ENCODE data around the gene ARL6IP4. TPM values are rescaled to one million over a fixed set of nuclear protein-coding genes. Genes with fewer than 3 reads are reported as not detected.

Gene ARL6IP4
- total RNA-seq, 4 donors from 2014 or later, result 123 to 175 (median 156) TPM

- no peaks in the 10 kb centered on the region for H3K36me3 ChIP-seq
- peaks cover 5 to 25% of the 10 kb centered on the region in 2 donors for H3K4me1 ChIP-seq
- TF ChIP-seq CTCF (IDR thresholded peaks at IDR 0.05 in 4 of 5, conservative IDR thresholded peaks at IDR 0.05 in 1 of 5) (no peak), POLR2A (IDR thresholded peaks at IDR 0.05) (no peak)
- no peak for ATAC-seq
- intact Hi-C loops (cut with DNase I; ENCODE audit: low total_unique reads) (no loop called here), in situ Hi-C loops (cut with MboI; ENCODE audit: low sequenced_read_pairs in 4 of 4) (no loop called here)
- H3K27ac ChIP-seq, result no peak overlapping the region
- no peak for DNase-seq
- no peaks in the 10 kb centered on the region for H3K9me3 ChIP-seq
- H3K27me3 ChIP-seq, result no peaks in the 10 kb centered on the region
- H3K4me3 ChIP-seq, result no peak overlapping the region
Observed at GRCh38 chr12:123001464-123001863, 21.0 kb downstream of the ARL6IP4 start.

DNA sequence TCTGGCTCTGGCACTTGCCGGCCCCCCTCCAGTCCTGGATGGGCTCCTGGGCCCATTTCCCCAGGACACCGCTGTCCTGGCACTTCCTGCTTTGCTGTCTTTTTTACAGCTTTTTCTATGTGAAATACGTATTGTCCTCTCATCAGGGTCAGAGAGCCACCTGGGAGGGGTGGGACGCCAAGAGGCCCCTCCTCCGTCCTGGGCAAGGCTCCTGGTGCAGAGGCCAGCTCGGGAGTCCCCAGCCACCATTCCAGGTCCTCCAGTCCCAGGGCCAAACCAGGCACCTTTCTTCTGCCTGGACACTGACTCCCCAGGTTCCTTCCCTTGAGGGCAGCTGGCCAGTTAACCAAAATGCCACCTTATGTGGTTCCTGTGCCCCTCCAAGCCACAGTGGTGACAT lies 22.8 kb downstream of the ARL6IP4 start:
- intact Hi-C loops (cut with DNase I; ENCODE audit: low total_unique reads), result no loop called here
- H3K36me3 ChIP-seq, result no peaks in the 10 kb centered on the region
- no peak overlapping the region for H3K4me3 ChIP-seq
- TF ChIP-seq POLR2A (IDR thresholded peaks at IDR 0.05) (no peak), CTCF (IDR thresholded peaks at IDR 0.05 in 4 of 5, conservative IDR thresholded peaks at IDR 0.05 in 1 of 5) (no peak)
- H3K9me3 ChIP-seq, result no peaks in the 10 kb centered on the region
- DNase-seq (no peak), ATAC-seq (no peak)
- H3K27ac ChIP-seq, result no peak overlapping the region
- no peaks in the 10 kb centered on the region for H3K27me3 ChIP-seq
- in situ Hi-C loops (cut with MboI; ENCODE audit: low sequenced_read_pairs in 4 of 4), result no loop called here
- H3K4me1 ChIP-seq, result peaks cover 5 to 18% of the 10 kb centered on the region in 2 donors

DNA sequence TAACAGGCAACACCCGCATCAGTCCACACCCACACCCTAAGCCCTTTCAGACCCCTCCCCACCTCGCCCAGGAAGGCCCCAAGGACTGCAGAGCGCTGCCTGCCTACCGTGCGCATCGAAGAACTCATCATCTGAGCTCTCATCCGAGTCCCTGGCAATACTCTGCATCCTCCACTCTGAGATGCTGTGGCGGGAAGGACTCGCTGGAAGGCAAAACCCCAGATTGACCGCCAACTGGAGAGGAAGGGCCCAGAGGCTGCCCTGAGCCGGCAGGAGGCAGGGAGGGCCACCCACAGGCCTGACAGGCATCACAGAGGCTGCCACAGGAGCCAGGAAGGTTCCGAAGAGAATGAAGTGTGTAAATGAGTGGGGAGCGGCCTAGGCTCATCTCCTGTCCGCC lies 23.8 kb downstream of the ARL6IP4 start:
- Histone ChIP-seq H3K27ac (no peak overlapping the region), H3K4me1 (peaks cover 5 to 8% of the 10 kb centered on the region in 2 donors), H3K27me3 (no peaks in the 10 kb centered on the region), H3K4me3 (no peak overlapping the region), H3K9me3 (no peaks in the 10 kb centered on the region), H3K36me3 (no peaks in the 10 kb centered on the region)
- in situ Hi-C loops (cut with MboI; ENCODE audit: low sequenced_read_pairs in 4 of 4) (no loop called here), intact Hi-C loops (cut with DNase I; ENCODE audit: low total_unique reads) (no loop called here)
- DNase-seq (no peak), ATAC-seq (no peak)
- TF ChIP-seq CTCF (IDR thresholded peaks at IDR 0.05 in 4 of 5, conservative IDR thresholded peaks at IDR 0.05 in 1 of 5) (no peak), POLR2A (IDR thresholded peaks at IDR 0.05) (no peak)

DNA sequence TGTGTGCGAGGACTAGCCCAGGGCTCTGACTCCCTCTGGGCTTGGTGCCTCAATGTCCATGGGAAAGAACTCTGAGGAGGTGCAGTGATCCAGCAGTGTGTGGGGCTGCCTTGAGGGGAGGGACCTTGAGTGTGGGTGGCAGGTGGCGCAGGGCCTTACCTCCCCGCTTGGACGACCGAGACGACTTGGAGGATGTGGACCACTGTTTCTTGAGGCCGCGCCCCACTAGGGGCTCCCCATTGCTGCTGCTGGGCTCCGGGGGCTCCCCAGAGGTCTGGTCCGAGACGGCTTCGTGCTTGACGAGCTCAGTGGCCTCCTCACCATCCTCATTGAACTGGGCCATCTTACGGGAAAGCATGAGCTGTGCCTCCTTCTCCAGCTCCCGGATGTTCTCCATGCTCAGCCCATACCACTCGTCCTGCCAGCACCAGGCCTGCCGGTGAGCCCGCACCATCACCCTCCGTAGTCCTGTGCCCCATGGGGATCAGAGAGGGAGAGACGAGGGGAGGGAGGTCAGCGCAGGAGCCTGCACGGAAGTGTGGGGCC lies 24.7 kb downstream of the ARL6IP4 start:
- Histone ChIP-seq H3K4me3 (no peak overlapping the region), H3K27ac (no peak overlapping the region), H3K4me1 (no peaks in the 10 kb centered on the region), H3K27me3 (no peaks in the 10 kb centered on the region), H3K36me3 (no peaks in the 10 kb centered on the region), H3K9me3 (no peaks in the 10 kb centered on the region)
- intact Hi-C loops (cut with DNase I; ENCODE audit: low total_unique reads) (no loop called here), in situ Hi-C loops (cut with MboI; ENCODE audit: low sequenced_read_pairs in 4 of 4) (no loop called here)
- ATAC-seq, result no peak
- DNase-seq, result no peak
- TF ChIP-seq POLR2A (IDR thresholded peaks at IDR 0.05) (no peak), CTCF (IDR thresholded peaks at IDR 0.05 in 4 of 5, conservative IDR thresholded peaks at IDR 0.05 in 1 of 5) (no peak)

DNA sequence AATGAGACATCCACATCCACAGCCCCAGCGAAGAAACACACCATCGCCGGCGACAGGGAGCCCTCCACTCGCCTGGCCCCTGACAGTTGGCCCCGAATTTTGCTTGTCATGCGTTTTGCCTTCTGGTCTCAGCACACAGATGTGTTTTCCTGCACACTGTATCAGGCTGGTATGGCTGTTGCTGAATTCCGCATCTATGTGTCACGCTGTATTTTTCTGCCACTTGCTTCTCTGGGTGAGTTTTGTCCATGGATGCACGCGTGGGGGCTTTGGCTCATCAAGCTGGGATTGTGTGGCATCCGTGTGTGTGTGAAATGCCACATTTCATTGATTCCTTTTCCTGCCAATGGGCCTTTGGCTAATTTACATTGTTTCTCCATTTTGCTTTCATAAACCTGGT lies 26.5 kb downstream of the ARL6IP4 start:
- in situ Hi-C loops (cut with MboI; ENCODE audit: low sequenced_read_pairs in 4 of 4), result no loop called here
- Histone ChIP-seq H3K27ac (no peak overlapping the region), H3K9me3 (no peaks in the 10 kb centered on the region), H3K36me3 (peaks cover 0 to 1% of the 10 kb centered on the region in 2 donors), H3K27me3 (no peaks in the 10 kb centered on the region), H3K4me1 (no peaks in the 10 kb centered on the region), H3K4me3 (no peak overlapping the region)
- intact Hi-C loops (cut with DNase I; ENCODE audit: low total_unique reads), result no loop called here
- TF ChIP-seq CTCF (IDR thresholded peaks at IDR 0.05 in 4 of 5, conservative IDR thresholded peaks at IDR 0.05 in 1 of 5), result no peak
- TF ChIP-seq POLR2A (IDR thresholded peaks at IDR 0.05), result no peak
- ATAC-seq (no peak), DNase-seq (no peak)
